K562 (cell line): ENCODE data around the gene DNAJC1. TPM values are rescaled to one million over a fixed set of nuclear protein-coding genes. Genes with fewer than 3 reads are reported as not detected.

Source experiments
- CBFA2T2 ChIP-seq: fragments of 450-650 bp; conservative IDR thresholded peaks from 2 replicates; pipeline ENCODE4 v1.6.1; 2017; ENCODE audit warnings: mild to moderate bottlenecking
- CBFA2T3 ChIP-seq: fragments of 450-650 bp; IDR thresholded peaks from 2 replicates; pipeline ENCODE4 v1.6.1; 2017
- CC2D1A ChIP-seq: fragments of 450-650 bp; IDR thresholded peaks from 2 replicates; pipeline ENCODE4 v1.6.1; 2017; ENCODE audit warnings: mild to moderate bottlenecking
- CREB1 ChIP-seq, 2 experiments: sonication (generic) in 1 of 2; formaldehyde crosslinking in 1 of 2; IDR thresholded peaks; 2 replicates each; pipeline versions ENCODE4 v1.6.1 to v1.8.0; 2012 to 2022; ENCODE audit warnings: inconsistent platforms in 1 of 2, mild to moderate bottlenecking in 1 of 2, missing genetic modification reagents in 1 of 2, moderate library complexity in 1 of 2
- CREBBP ChIP-seq: IDR thresholded peaks from one replicate; pipeline ENCODE4 v1.6.1; 2012; ENCODE audit warnings: low read depth, mild to moderate bottlenecking, control low read depth, inconsistent platforms, low read length
- EZH2 ChIP-seq: IDR thresholded peaks from 2 replicates; pipeline ENCODE4 v1.6.1; 2012; ENCODE audit warnings: low read depth, mild to moderate bottlenecking, inconsistent platforms, low read length, borderline replicate concordance
- FOSL1 ChIP-seq: fragments of 200-800 bp; sonication (Bioruptor generic); conservative IDR thresholded peaks from 2 replicates; pipeline ENCODE4 v1.6.1; 2016; ENCODE audit warnings: missing genetic modification characterization, missing compliant biosample characterization
- FOXK1 ChIP-seq: sonication (generic); formaldehyde crosslinking; IDR thresholded peaks from 2 replicates; pipeline ENCODE4 v1.8.0; 2022; ENCODE audit warnings: missing genetic modification reagents, mild to moderate bottlenecking, borderline replicate concordance
- FOXP1 ChIP-seq: sonication (generic); formaldehyde crosslinking; IDR thresholded peaks from 2 replicates; pipeline ENCODE4 v1.8.0; 2022; ENCODE audit warnings: mild to moderate bottlenecking, missing genetic modification reagents
- FUS ChIP-seq: fragments of 200-400 bp; formaldehyde crosslinking; optimal IDR thresholded peaks from 2 replicates; pipeline ENCODE3; 2017; ENCODE audit warnings: low read depth, low read length
- HDAC3 ChIP-seq: fragments of 450-650 bp; IDR thresholded peaks from 2 replicates; pipeline ENCODE4 v1.6.1; 2018; ENCODE audit warnings: borderline replicate concordance, mild to moderate bottlenecking, moderate library complexity; ENCODE audit not compliant: partially characterized antibody
- HDAC6 ChIP-seq: IDR thresholded peaks from 2 replicates; pipeline ENCODE4 v1.6.1; 2012; ENCODE audit warnings: low read depth, mild to moderate bottlenecking, control low read depth, inconsistent platforms, low read length, moderate library complexity
- HEY1 ChIP-seq: fragments of 250-450 bp; sonication (Bioruptor Pico); IDR thresholded peaks from 2 replicates; pipeline ENCODE4 v1.5.0; 2020; ENCODE audit warnings: mild to moderate bottlenecking, moderate library complexity, borderline replicate concordance
- JUND ChIP-seq, 2 experiments: IDR thresholded peaks; 2 replicates in 1 of 2; 3 replicates in 1 of 2; pipeline ENCODE4 v1.6.1; 2011; ENCODE audit warnings: borderline replicate concordance in 2 of 2, low read depth in 2 of 2, low read length in 2 of 2, improper control_type of control experiment in 1 of 2, missing biosample characterization in 1 of 2, missing genetic modification characterization in 1 of 2, missing genetic modification reagents in 1 of 2
- KLF6 ChIP-seq: fragments of 250-450 bp; sonication (Bioruptor Pico); IDR thresholded peaks from 2 replicates; pipeline ENCODE4 v1.4.0; 2020; ENCODE audit warnings: mild to moderate bottlenecking, moderate library complexity, borderline replicate concordance
- MAZ ChIP-seq, 2 experiments: fragments of 450-650 bp in 1 of 2; sonication (generic) in 1 of 2; formaldehyde crosslinking; IDR thresholded peaks in 1 of 2; conservative IDR thresholded peaks in 1 of 2; 2 replicates each; pipeline versions ENCODE4 v1.4.0 to v1.5.0; 2020; ENCODE audit warnings: mild to moderate bottlenecking in 1 of 2, missing genetic modification reagents in 1 of 2
- POLR3G ChIP-seq: IDR thresholded peaks from 2 replicates; pipeline ENCODE4 v1.6.1; 2011; ENCODE audit not compliant: insufficient read length, insufficient replicate concordance; ENCODE audit errors: extremely low read depth
- RB1 ChIP-seq: fragments of 450-650 bp; IDR thresholded peaks from 2 replicates; pipeline ENCODE4 v1.6.1; 2017; ENCODE audit warnings: low read depth, mild to moderate bottlenecking
- STAG1 ChIP-seq: sonication (generic); formaldehyde crosslinking; IDR thresholded peaks from 2 replicates; pipeline ENCODE4 v1.5.0; 2020; ENCODE audit warnings: missing genetic modification reagents, borderline replicate concordance
- TAF7 ChIP-seq: fragments of 450-650 bp; IDR thresholded peaks from 2 replicates; pipeline ENCODE4 v1.6.1; 2016; ENCODE audit warnings: missing genetic modification characterization, missing compliant biosample characterization
- TAF9B ChIP-seq: fragments of 450-650 bp; IDR thresholded peaks from 2 replicates; pipeline ENCODE4 v1.6.1; 2018; ENCODE audit warnings: mild to moderate bottlenecking; ENCODE audit not compliant: partially characterized antibody
- XRCC4 ChIP-seq: IDR thresholded peaks from one replicate; pipeline ENCODE4 v1.6.1; 2011; ENCODE audit not compliant: insufficient read depth, insufficient read length; ENCODE audit errors: extremely low read depth
- ZNF133 ChIP-seq: fragments of 250-450 bp; sonication (Bioruptor Pico); IDR thresholded peaks from 2 replicates; pipeline ENCODE4 v1.4.0; 2020; ENCODE audit warnings: mild to moderate bottlenecking
- ZNF384 ChIP-seq: IDR thresholded peaks from 2 replicates; pipeline ENCODE4 v1.6.1; 2012; ENCODE audit warnings: low read depth, low read length, improper control_type of control experiment
- ZNF696 ChIP-seq: fragments of 250-450 bp; sonication (Bioruptor Pico); conservative IDR thresholded peaks from 2 replicates; pipeline ENCODE4 v1.4.0; 2020; ENCODE audit warnings: mild to moderate bottlenecking, moderate library complexity
- polyA plus RNA-seq, 8 experiments: library from polyadenylated mRNA; depleted of rRNA in 4 of 8; stranded (reverse) in 5 of 8; unstranded in 3 of 8; fragments of >200 nt; fragmentation: Nextera tagmentation in 2 of 8; fragmentation: Illumina TruSeq in 1 of 8; extraction: Ambion mirVana in 2 of 8; extraction: Trizol in 1 of 8; gene quantifications; 2 replicates each; pipeline versions ENCODE4 v1.2.1 to v1.2.3, GENCODE V29; 2011 to 2014; ENCODE audit warnings: inconsistent platforms in 1 of 8, missing spikeins in 1 of 8
- total RNA-seq, 7 experiments: library from RNA; depleted of rRNA in 6 of 7; stranded (reverse); fragments of >200 nt in 6 of 7; fragmentation: Illumina TruSeq in 2 of 7; extraction: Trizol in 2 of 7; gene quantifications; 2 replicates each; pipeline versions ENCODE4 v1.2.1 to v1.2.3, GENCODE V29; 2011 to 2021; ENCODE audit warnings: low replicate concordance in 1 of 7
- TF ChIP-seq, protein P1 (sequence below): fragments of 250-450 bp; sonication (Bioruptor Pico); IDR thresholded peaks from 2 replicates; pipeline ENCODE4 v1.5.0; 2021
- TF ChIP-seq, protein P2 (sequence below): fragments of 450-650 bp; IDR thresholded peaks from 2 replicates; pipeline ENCODE4 v1.6.1; 2016; ENCODE audit warnings: low read depth, mild to moderate bottlenecking, moderate library complexity
- TF ChIP-seq, protein P3 (sequence below): fragments of 250-450 bp; sonication (Bioruptor Pico); IDR thresholded peaks from 2 replicates; pipeline ENCODE4 v1.4.0; 2020; ENCODE audit warnings: borderline replicate concordance

The DNAJC1 gene
- total and polyA plus RNA-seq, 9 of the 15 experiments (the other 6 are each of a cell fraction or from before 2014, with no cell fraction given), result 5.4 to 77.6 (median 40.3) TPM

DNA sequence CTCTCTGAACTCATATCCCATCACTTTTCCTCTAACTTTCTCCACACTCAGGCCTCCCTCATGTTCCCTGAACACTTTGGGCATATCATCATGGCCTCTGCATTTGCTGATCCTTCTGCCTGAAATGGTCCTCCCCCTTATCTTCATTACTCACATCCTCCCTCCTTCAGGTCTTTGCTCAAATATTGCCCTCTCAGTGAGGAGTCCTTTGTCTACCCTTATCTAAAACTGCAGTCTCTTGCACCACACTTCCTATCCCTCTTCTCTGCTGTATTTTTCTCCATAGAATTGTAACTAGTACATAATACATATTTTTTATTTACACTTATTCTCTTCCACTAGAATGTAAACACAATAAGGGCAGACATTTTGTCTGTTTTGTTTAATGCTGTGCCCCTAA lies 41.7 kb downstream of the DNAJC1 start (continued):
- TF ChIP-seq TAF9B, result no peak
- TF ChIP-seq, protein P1, sequence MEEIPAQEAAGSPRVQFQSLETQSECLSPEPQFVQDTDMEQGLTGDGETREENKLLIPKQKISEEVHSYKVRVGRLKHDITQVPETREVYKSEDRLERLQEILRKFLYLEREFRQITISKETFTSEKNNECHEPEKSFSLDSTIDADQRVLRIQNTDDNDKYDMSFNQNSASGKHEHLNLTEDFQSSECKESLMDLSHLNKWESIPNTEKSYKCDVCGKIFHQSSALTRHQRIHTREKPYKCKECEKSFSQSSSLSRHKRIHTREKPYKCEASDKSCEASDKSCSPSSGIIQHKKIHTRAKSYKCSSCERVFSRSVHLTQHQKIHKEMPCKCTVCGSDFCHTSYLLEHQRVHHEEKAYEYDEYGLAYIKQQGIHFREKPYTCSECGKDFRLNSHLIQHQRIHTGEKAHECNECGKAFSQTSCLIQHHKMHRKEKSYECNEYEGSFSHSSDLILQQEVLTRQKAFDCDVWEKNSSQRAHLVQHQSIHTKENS (CRISPR knock-in tag), result no peak
- no peak for TF ChIP-seq TAF7 (tag)
- peak; percentile 74 for TF ChIP-seq JUND (IDR thresholded peaks at IDR 0.05; ENCODE audit: borderline replicate concordance, low read depth, low read length)
- peak; percentile 59; the same call in 1 of the 3 replicates for TF ChIP-seq JUND (tag; IDR thresholded peaks at IDR 0.05; ENCODE audit: borderline replicate concordance, low read depth, low read length)
- peak; percentile 82 for TF ChIP-seq CC2D1A
- TF ChIP-seq ZNF384, result peak; percentile 38; the same call in 1 of the 2 replicates
- no peak for TF ChIP-seq XRCC4
- no peak for TF ChIP-seq STAG1
- TF ChIP-seq CBFA2T2, result peak; percentile 86
- no peak for TF ChIP-seq FUS
- TF ChIP-seq, protein P2, sequence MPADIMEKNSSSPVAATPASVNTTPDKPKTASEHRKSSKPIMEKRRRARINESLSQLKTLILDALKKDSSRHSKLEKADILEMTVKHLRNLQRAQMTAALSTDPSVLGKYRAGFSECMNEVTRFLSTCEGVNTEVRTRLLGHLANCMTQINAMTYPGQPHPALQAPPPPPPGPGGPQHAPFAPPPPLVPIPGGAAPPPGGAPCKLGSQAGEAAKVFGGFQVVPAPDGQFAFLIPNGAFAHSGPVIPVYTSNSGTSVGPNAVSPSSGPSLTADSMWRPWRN, result no peak
- TF ChIP-seq CREB1 (IDR thresholded peaks at IDR 0.05), result no peak
- no peak for TF ChIP-seq CREB1 (CRISPR knock-in tag; IDR thresholded peaks at IDR 0.05)
- TF ChIP-seq KLF6 (CRISPR knock-in tag), result no peak
- TF ChIP-seq, protein P3, sequence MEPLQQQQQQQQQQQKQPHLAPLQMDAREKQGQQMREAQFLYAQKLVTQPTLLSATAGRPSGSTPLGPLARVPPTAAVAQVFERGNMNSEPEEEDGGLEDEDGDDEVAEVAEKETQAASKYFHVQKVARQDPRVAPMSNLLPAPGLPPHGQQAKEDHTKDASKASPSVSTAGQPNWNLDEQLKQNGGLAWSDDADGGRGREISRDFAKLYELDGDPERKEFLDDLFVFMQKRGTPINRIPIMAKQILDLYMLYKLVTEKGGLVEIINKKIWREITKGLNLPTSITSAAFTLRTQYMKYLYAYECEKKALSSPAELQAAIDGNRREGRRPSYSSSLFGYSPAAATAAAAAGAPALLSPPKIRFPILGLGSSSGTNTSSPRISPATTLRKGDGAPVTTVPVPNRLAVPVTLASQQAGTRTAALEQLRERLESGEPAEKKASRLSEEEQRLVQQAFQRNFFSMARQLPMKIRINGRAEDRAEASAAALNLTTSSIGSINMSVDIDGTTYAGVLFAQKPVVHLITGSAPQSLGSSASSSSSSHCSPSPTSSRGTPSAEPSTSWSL (CRISPR knock-in tag), result no peak
- peak; percentile 94 for TF ChIP-seq CBFA2T3
- TF ChIP-seq HEY1 (CRISPR knock-in tag), result no peak
- no peak for TF ChIP-seq FOXK1 (CRISPR knock-in tag)
- TF ChIP-seq HDAC6, result no peak
- no peak for TF ChIP-seq ZNF696 (CRISPR knock-in tag)
- no peak for TF ChIP-seq POLR3G
- no peak for TF ChIP-seq FOXP1 (CRISPR knock-in tag)
- peak; percentile 41 for TF ChIP-seq HDAC3
- TF ChIP-seq FOSL1 (tag), result peak; percentile 65
- peak in 1 of 2 experiments; percentile 50; a peak in 2 of 4 replicates for TF ChIP-seq MAZ (CRISPR knock-in tag; conservative IDR thresholded peaks at IDR 0.05 in 1 of 2, IDR thresholded peaks at IDR 0.05 in 1 of 2)
- no peak for TF ChIP-seq CREBBP
- no peak for TF ChIP-seq ZNF133 (CRISPR knock-in tag)
- TF ChIP-seq EZH2, result no peak
- TF ChIP-seq RB1, result no peak
